CD4-positive, alpha-beta T cell treated with Interleukin-10 for 1 hour (primary cell): ENCODE measurements around the gene FLYWCH2.
"Not testable (repeated sequence)": the region's sequence is repeated elsewhere in the genome, so short reads cannot be mapped to it uniquely, and the experiment has no call there.

Experiments
- DNase-seq: peaks from one replicate; pipeline ENCODE4 v3.0.0-alpha.2; 2020

Gene FLYWCH2

GRCh38 chr16:2915196-2915929 is 32.3 kb downstream of the FLYWCH2 start:
- no peak for DNase-seq

GRCh38 chr16:2919511-2920255 is 36.7 kb downstream of the FLYWCH2 start:
- peak; percentile 77 for DNase-seq

GRCh38 chr16:2923481-2923880 is 40.5 kb downstream of the FLYWCH2 start:
- no peak for DNase-seq

- DNase-seq, result no peak
These were observed 42.1 kb downstream of the FLYWCH2 start for GRCh38 chr16:2924901-2925755.

GRCh38 chr16:2925951-2926649 is 43.1 kb downstream of the FLYWCH2 start:
- no peak for DNase-seq

- DNase-seq, result no peak
These were observed 43.6 kb downstream of the FLYWCH2 start for GRCh38 chr16:2926650-2926999.

GRCh38 chr16:2927010-2927646 is 44.1 kb downstream of the FLYWCH2 start:
- peak; percentile 91 for DNase-seq

- DNase-seq, result not testable (repeated sequence)
These were observed 45.1 kb downstream of the FLYWCH2 start for GRCh38 chr16:2928151-2928550.

GRCh38 chr16:2928796-2929195 is 45.8 kb downstream of the FLYWCH2 start:
- no peak for DNase-seq

- no peak for DNase-seq
These were observed 46.7 kb downstream of the FLYWCH2 start for GRCh38 chr16:2929693-2930092.

- no peak for DNase-seq
These were observed 47.2 kb downstream of the FLYWCH2 start for GRCh38 chr16:2930236-2930635.

- DNase-seq, result not testable (repeated sequence)
These were observed 48.4 kb downstream of the FLYWCH2 start for GRCh38 chr16:2931231-2931914.

GRCh38 chr16:2933136-2933535 is 50.1 kb downstream of the FLYWCH2 start:
- DNase-seq, result no peak

GRCh38 chr16:2933701-2934100 is 50.7 kb downstream of the FLYWCH2 start:
- DNase-seq, result no peak

GRCh38 chr16:2934450-2934849 is 51.4 kb downstream of the FLYWCH2 start:
- DNase-seq, result no peak

- no peak for DNase-seq
These were observed 53.5 kb downstream of the FLYWCH2 start for GRCh38 chr16:2936436-2937011.

GRCh38 chr16:2937170-2937569 is 54.2 kb downstream of the FLYWCH2 start:
- no peak for DNase-seq

GRCh38 chr16:2938206-2938605 is 55.2 kb downstream of the FLYWCH2 start:
- no peak for DNase-seq

- no peak for DNase-seq
These were observed 57.0 kb downstream of the FLYWCH2 start for GRCh38 chr16:2939968-2940367.

GRCh38 chr16:2942045-2942444 is 59.0 kb downstream of the FLYWCH2 start:
- DNase-seq, result no peak

GRCh38 chr16:2943716-2944115 is 60.7 kb downstream of the FLYWCH2 start:
- not testable (repeated sequence) for DNase-seq
